HG02610 (cell line): Measurements from ENCODE around the gene PDE6G.
"Not testable (repeated sequence)": the region's sequence is repeated elsewhere in the genome, so short reads cannot be mapped to it uniquely, and the experiment has no call there.

Source experiments
- ATAC-seq: cut with Tn5 transposase; IDR thresholded peaks from one replicate; pipeline ENCODE4 v1.9.1; 2021; ENCODE audit warnings: mild to moderate bottlenecking, moderate library complexity; ENCODE audit not compliant: unreplicated experiment

PDE6G gene

DNA sequence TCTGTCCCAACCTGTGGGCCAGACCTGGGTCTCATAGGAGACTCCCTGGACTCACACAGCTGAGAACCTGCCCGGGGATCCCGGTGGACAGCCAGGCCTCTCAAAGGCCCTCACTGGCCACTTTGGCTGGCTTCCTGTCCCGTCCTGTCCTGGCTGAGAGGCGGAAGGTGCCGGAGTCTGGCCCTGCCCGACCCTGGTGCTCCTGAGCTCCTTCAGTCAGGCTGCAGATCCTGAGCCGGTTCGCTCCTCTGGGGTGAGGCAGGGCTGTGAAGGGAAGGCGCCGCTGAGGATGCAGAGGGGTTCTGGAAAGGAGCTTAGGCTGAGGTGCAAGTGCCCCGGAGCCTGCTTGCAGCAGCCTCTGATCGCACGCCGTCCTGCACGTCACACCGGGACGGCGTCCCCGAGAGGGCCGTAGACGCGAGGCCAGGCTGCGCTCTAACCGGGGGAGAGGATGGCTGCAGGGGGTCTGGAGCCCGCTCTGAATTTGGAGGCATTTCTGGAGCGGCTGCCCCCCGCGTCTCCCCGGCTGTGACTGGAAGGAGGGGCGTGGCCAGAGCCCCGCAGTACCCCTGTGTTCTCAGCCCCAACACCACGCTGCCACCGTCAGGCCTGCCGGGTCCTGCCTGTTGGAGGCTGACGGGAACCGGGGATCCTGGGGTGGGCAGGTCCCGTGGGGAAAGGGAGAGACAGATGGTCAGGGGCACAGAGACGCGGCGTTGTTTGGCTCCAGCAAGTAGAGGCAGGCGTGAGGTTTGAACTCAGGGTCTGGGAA lies 31.6 kb upstream of the PDE6G start:
- no peak for ATAC-seq

DNA sequence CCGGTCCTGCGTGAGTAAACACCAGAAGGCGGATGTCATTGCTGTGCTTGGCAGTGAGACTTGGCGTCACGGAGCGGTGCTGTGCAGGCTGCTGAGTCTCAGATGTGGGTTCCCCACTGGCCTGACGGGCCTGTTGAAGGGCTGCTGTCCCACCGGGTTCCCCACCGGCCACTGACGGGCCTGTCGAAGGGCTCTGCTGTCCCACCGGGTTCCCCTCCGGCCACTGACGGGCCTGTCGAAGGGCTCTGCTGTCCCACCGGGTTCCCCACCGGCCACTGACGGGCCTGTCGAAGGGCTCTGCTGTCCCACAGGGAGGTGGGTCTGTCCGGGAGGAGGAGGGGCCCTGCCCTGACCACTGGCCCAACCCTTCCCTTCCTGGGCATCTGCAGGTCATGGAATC lies 30.3 kb upstream of the PDE6G start:
- no peak for ATAC-seq

DNA sequence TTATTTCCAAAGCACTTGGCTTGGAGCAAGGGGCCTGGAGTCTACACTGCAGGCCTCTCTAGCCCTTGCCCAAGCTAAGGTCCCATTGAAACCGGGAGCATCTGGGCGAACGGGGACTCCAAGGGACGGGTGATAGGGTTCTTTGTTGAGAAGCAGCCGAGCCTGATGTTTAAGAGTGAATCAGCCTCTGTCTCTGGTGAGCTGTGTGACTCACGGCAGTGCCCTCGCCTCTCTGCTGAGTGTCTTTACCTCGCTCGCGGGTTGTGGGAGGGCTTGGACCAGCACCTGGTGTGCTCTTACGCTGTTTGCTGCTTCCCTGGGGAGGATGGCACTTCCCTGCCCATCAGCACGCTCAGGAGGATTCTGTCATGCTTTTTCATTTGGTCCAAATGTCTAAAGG lies 28.8 kb upstream of the PDE6G start:
- no peak for ATAC-seq

DNA sequence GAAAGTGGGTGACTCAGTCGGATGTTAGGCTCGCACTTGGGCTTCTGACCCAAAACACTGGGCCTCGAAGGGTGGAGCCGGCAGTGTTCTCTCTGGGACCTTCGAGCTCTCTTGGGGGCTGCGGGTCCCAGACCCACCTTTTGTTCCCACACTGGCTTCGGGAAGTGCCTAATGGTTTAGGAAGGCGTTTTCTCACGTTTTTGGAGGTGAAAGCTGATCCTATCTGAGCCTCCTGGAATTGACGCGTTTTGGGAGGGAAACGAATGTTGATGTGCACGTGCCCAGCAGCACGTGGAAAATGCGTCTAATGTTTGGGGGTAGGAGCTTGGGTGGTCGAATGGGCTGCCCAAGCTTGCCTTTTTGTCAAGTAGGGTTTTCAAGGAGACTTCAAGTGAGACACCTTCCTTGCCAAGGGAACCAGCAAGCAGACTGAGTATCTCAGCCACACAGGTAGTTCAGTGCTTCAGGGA lies 28.1 kb upstream of the PDE6G start:
- no peak for ATAC-seq

DNA sequence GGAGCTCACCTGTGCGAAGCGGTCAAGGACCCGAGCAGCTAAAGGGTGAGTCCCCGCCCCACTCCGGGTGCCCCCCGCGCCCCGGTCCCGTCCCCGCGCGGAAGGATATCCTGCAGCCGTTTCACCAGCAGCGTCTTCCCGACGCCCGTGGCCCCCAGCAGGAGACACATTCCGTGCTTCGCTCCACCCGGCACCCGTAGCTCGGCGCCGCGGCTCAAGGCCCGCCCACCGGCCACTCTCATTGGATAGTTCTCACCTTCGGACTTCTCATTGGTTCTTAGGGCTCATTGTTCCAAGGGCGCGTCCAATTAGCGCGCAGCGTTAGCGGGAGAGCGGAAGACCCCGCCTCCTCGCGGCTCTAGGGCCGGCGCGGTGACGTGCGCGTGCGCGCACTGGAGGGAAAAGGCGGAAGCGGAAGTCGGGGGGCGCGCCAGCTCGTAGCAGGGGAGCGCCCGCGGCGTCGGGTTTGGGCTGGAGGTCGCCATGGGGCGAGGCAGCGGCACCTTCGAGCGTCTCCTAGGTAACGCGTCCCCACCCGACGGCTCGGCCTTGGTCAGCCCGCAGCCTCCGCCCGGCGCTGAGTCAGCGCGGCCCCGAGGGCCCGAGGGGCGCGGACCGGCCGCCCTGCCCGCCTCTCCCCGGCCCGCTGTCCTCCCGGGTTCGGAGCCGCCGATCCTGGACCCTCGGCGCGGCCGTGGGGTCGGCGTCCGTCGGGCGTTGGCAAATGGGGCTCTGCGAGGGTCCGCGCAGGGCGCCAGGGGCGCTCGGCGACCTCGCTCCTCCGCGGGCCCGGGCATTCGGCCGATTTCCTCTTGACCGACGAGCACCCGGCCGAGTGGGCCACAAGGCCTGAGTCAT lies 27.5 kb upstream of the PDE6G start, which contains the start of the genes ARL16 and HGS:
TSS of gene ARL16 (minus strand) at position 214 of the 858 bp plus-strand sequence. CDS start at position 170, 44 bp downstream.
TSS of gene HGS (plus strand) at position 428 of the 858 bp plus-strand sequence. CDS start at position 484, 56 bp downstream.
- ATAC-seq: peak; percentile 90

DNA sequence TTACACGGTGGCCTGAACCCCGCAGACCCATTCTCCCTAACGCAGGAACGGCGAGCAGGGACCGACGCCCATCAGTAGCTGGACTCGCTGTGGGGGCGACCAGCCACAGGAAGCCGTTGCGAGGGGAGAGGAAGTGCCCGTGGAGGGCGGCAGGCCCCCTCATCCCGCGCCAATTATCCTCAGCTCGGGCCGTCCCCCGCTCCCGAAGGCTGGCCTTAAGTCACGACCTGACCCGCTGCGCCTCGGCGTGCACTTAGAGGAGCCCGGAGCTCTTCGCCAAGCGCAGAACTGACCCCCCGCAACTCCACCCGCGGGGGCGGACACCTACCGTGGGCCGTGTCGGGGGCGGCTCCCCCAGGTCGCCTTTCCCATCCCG lies 26.9 kb upstream of the PDE6G start:
- ATAC-seq: peak; percentile 15

DNA sequence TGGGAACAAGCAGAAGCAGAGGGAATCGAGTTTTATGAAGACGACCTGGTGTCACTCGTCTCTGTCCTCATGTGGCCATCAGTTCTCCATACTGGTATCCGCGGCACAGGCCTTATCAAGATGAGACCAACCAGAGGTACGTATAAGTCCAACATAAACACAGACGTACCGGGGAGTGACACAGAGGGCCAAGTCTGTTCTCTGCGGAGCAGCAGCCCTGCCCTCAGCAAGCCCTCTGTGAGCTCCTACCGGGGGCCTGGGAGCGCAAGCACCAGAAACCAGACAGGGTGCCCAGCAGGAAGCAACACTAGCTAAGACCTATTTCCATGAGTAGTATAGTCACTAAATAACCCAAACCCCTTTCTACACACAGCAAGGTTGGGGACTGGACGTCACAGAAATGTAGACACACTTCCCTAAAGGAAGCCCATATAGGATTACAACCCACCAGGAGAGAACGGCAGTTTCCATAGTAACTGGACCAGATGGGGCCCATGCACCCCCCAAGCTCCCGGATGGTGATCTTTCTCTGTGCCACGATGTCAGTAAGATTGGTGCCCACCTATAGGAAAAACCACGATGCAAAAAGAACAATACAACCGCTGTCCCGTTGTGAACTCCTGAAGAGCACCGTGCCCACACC lies 26.3 kb upstream of the PDE6G start:
- no peak for ATAC-seq

DNA sequence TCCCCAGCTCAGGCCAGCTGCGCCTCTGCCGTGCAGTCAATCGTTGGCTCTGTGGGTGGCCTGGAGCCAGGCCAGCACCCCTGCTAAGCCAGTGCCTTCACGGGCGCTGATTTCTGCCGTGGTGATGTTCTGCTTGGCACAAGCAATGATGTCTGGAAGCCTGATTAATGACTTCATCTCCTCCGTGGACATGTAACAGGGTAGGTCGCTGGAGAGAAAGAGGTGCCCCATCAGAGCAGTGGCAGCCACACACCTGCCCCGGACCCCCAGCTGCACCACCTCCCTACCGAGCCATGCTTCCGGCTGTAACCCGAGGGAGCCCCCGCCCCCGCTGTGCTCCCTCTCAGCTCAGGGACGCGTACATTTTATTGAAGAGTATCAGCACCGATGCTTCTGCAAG lies 25.3 kb upstream of the PDE6G start:
- ATAC-seq: no peak

DNA sequence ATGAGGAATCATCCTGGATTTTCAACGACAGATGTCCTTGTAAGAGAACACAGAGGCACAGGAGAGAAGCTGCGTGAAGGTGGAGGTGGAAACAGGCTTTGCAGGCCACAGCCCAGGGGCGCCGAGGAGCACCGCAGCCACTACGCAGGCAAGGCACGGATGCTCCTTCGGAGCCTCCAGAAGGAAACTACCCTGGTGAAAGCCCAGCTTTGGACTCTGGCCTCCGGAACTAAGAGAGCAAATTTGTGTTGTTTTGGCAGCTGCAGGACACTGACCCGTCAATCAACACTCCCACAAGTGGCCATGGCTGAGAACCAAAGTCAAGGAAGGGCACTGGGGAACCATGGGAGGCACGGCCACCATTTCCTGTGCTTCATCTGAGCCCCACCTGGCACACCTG lies 23.8 kb upstream of the PDE6G start:
- no peak for ATAC-seq

DNA sequence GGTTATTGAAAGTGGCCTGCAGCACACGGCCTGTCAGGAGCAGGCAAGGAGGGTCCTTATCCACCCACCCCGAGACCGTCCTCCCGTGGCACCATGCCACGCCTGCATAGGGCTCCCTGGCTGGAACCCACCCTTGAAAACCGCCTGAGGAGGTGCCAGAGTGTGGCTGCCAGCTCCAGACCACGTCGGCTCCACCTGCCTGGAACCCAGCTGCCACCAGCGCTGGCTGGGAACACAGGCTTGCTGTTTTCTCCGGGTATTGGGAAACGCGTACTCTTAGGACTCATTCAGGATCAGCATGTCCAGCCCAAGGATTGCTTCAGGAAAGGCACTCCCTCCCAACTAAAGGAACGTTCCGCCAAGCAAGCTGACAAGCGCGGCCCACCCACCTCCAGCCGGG lies 20.6 kb upstream of the PDE6G start:
- ATAC-seq: no peak

DNA sequence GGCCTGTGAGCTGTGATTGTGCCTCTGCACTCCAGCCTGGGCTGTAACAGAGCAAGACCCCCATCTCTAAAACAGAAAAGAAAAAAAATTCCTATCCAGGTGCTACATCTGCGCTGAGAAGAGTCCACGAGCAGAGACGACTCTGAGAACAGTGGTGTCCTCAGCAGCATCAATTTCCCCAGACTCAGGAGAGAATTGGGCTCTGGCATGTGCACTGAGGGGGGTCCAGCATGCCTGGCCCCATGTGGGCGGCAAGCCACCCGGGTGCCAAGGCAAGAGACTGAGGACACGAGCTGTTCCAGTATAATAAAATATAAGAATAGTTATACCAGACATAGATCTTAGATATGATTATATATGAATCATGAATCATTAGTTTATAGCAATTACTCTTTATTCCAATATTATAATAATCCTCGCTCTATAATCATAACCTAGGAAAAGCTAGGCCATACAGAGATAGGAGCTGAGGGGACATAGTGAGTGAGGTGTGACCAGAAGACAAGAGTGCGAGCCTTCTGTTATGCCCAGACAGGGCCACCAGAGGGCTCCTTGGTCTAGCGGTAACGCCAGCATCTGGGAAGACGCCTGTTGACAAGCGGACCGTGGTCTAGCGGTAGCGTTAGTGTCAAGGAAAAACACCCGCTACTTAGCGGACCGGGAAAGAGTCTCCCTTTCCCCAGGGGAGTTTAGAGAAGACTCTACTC lies 19.3 kb upstream of the PDE6G start:
- not testable (repeated sequence) for ATAC-seq

DNA sequence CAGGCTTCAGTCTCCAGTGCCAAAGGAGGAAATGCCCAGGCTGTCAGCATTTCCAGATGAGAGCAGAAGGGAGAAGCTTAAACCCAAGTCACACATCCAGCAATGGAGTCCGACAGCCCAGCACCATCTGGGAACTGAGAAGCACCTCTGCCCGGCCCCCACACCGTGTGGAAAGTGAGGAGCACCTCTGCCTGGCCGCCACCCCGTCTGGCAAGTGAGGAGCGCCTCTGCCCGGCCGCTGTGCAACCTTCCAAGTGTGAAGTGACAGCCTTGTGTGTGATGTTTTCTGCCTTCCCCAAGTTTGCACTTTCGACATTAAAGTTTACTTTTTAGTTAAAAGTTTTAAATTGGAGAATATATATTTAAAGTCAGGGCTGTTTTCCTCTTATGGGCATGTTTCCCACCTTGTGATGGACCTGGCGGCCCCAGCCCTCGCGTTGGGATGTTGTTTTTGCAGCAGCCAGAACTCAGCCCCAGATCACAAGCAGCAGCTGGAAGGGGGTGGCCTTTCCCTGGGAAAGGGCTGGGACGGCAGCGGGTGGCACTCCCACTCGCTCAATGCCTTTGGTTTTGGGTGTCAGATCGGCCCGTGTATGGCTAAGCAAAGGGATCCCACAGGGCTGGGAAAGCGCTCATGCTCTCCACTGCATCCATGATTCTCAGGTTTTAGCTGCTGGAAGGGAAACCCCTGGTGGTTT lies 17.4 kb upstream of the PDE6G start:
- ATAC-seq: no peak

DNA sequence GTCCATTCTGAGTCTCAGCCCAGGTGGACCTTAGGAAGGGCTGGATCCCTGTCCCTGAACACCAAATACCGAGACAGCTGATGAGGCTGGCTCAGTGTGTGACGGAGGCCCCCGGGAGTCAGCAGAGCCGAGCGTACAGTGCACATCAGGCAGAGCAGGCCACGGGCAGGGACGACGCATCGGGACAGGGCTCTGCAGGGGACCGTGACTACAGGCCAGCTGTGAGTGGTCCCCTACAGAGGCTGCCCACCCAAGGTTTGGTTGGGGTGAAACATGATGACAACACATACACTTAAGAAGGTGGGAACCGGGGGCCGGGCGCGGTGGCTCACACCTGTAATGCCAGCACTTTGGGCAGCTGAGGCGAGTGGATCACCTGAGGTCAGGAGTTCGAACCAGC lies 16.6 kb upstream of the PDE6G start:
- ATAC-seq: no peak

DNA sequence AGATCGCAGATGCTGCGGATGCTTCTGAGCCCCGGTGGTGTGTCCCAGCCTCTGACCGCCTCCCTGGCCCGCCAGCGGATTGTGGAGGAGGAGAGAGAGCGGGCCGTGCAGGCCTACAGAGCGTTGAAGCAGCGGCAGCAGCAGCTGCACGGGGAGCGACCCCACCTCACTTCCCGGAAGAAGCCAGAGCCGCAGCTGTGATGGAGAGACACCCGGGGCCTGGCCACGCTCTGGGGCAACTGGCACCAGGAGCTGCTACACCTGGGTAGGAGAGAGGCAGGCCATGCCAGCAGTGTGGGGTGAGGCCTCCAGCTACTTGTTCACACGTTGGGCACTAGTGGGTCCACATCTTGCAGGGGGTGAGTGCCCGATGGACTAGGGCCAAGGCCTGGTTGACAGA lies 16.2 kb upstream of the PDE6G start:
- ATAC-seq: no peak

DNA sequence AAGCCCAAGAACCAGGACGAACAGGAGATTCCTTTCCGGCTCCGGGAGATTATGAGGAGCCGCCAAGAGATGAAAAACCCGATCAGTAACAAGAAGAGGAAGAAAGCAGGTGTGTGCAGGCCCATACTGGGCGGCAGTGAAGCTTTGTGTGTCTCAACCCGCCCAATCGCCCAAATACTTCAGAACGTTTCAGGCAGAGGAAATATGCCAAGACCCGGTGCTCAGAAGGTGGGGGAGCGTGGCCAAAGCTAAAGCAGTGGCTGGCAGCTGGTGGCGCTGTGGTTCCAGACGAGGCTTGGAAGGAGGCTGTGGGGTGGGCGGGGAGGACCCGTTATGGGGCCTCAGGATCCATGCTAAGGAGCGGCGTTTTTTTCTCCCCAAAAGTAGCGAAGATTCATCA lies 11.4 kb upstream of the PDE6G start:
- no peak for ATAC-seq

DNA sequence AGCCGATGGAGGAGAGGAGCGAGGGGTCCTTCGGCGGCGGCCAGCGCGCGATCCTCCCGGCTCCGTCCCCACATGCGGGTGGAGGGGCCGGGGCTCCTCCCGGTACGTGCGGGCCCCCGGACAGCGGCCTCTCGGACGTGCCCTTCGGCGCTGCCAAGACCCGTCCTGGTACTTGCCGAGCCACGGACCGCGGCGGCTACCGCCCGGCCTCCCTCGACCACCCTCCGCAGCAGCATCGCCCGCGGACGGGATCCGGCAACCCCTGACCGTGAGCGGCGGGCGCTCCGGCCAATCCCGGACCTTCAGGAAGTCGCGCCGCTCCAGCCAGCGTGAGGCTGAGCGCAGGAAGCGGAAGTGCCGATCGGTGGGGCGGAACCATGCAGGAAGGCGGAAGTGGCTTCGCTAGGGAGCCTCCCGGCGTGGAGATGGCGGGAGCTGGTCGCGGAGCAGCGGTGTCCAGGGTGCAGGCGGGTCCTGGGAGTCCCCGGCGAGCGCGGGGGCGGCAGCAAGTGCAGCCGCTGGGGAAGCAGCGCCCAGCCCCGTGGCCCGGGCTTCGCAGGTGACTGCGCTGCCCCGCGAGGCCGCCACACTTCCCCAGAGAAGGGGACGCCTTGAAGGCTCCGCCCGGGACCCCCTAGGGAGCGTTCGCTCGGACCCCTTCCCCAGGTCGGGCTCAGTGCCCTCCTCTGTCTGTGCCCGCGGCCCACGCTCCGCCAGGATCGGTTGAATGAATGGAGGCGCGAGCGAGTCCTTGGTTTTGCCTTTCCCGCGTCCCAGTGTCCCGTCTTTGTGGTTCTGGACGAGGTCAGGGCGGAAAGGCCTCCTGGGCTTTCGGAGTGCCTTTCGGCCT lies 10.2 kb upstream of the PDE6G start, which contains the start of the genes CCDC137 and OXLD1:
TSS of gene CCDC137 (plus strand) at position 396 of the 850 bp plus-strand sequence. CDS start at position 426, 30 bp downstream.
TSS of gene OXLD1 (minus strand) at position 264 of the 850 bp plus-strand sequence. CDS start at position 236, 28 bp downstream.
- ATAC-seq: peak; percentile 93

DNA sequence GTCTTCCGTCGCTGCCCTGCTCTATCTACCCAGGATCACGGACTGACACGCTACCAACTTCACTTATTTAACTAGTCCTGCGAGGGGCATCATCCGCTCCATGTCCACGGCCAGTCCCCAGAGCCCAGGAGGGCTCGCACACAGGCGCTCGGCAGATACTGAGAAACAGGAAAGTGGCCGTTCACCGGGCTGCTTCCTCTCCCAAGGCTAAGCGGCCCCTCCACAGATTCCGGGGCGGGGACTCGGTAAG lies 9.7 kb upstream of the PDE6G start:
- ATAC-seq: peak; percentile 22

DNA sequence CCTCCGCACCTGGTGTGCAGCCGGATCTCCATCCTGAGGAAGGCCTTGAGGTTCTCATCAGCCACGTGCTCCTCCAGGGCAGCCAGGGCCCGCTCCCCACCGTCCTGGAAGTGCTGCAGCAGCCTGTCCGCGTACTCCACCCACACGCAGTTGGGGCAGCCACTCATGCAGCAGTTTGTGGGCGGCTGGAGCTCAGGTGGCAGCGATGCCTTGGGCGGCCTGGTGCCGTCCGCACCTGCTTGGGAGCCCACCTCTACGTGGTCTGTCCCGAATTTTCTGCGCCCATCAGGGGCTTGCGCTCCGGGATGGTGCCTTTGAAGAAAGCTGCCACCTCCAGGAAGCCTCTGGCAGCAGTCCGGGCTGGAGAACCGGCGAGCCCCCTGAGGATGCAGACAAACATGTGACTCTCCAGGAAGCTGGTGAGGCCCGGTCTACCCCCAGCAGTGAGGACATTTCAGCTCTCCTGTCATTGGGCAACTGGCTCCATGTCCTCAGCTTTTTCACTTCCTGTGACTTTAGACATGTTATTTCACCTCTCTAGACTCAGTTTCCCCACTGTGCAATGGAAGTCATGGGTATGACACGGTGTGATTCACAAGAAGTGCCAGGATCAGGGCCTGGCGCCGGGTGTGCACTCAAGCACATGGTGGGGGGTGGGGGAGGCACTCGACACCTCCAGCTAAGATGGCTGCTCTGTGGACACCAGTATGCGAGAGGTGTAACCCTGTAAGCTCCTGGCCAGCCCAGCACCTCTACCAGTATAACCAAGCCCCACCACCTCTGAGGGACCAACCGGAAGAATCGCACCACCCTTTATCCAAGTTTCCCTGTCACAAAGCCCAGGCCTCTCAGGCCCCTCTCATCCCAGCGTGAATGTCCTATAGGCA lies 9.1 kb upstream of the PDE6G start:
- peak; percentile 16 for ATAC-seq
